WTC11 (cell line): ENCODE data around the gene LIPM.

Experiments
- ATF1 ChIP-seq: sonication (generic); formaldehyde crosslinking; IDR thresholded peaks from 2 replicates; pipeline ENCODE4 v1.8.1; 2023; ENCODE audit warnings: mild to moderate bottlenecking, moderate library complexity, missing genetic modification reagents
- JUN ChIP-seq: sonication (generic); formaldehyde crosslinking; IDR thresholded peaks from 2 replicates; pipeline ENCODE4 v1.8.0; 2023; ENCODE audit warnings: mild to moderate bottlenecking, missing genetic modification reagents
- SMAD3 ChIP-seq: sonication (generic); formaldehyde crosslinking; IDR thresholded peaks from 2 replicates; pipeline ENCODE4 v1.8.0; 2022; ENCODE audit warnings: missing genetic modification reagents, mild to moderate bottlenecking, borderline replicate concordance
- TF ChIP-seq, protein P1 (sequence below): fragments of 200-600 bp; IDR thresholded peaks from 2 replicates; pipeline ENCODE4 v1.8.0; 2022; ENCODE audit warnings: antibody characterized with exemption
- TF ChIP-seq, protein P2 (sequence below): sonication (generic); formaldehyde crosslinking; IDR thresholded peaks from 2 replicates; pipeline ENCODE4 v1.8.1; 2023; ENCODE audit warnings: mild to moderate bottlenecking, missing genetic modification reagents, moderate library complexity
- TF ChIP-seq, protein P3 (sequence below): sonication (generic); formaldehyde crosslinking; IDR thresholded peaks from 2 replicates; pipeline ENCODE4 v1.8.0; 2022; ENCODE audit warnings: missing genetic modification reagents

DNA sequence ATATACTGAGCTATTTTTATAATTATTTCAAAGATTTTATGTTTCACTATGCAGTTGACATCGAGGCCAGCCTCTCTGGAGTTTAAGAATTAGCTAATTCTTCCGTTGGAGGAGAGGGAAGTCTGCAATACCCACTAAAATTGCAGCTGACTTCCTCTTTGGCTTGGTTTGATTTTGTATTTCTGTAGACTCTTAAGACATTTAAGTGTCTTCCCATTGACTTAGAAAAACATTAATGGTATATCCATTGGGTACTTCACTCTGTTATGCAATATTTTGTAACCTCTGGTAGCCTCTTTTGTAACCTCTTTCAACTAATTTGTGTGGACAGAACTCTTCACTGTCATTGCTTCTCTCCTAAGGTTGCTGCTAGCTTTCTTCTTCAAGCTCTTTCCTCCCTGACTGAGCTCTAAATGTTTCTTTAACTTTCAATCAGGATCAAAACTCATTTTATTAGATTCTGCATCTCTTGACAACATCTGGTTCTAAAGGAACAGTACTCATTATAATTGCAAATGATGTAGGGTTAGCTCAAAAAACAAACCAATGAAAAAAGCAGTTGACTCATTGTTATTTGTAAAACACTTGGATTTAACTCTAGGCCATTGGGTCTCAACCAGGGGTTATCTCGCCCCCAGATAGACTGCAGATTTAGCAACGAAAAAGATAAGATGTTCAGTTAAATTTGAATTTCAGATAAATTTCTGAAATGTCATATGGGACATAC is 50.8 kb downstream of the LIPM start:
- TF ChIP-seq, protein P1, sequence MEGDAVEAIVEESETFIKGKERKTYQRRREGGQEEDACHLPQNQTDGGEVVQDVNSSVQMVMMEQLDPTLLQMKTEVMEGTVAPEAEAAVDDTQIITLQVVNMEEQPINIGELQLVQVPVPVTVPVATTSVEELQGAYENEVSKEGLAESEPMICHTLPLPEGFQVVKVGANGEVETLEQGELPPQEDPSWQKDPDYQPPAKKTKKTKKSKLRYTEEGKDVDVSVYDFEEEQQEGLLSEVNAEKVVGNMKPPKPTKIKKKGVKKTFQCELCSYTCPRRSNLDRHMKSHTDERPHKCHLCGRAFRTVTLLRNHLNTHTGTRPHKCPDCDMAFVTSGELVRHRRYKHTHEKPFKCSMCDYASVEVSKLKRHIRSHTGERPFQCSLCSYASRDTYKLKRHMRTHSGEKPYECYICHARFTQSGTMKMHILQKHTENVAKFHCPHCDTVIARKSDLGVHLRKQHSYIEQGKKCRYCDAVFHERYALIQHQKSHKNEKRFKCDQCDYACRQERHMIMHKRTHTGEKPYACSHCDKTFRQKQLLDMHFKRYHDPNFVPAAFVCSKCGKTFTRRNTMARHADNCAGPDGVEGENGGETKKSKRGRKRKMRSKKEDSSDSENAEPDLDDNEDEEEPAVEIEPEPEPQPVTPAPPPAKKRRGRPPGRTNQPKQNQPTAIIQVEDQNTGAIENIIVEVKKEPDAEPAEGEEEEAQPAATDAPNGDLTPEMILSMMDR: no peak
- TF ChIP-seq SMAD3 (CRISPR knock-in tag) (no peak), JUN (no peak), ATF1 (CRISPR knock-in tag) (no peak)
- TF ChIP-seq, protein P2, sequence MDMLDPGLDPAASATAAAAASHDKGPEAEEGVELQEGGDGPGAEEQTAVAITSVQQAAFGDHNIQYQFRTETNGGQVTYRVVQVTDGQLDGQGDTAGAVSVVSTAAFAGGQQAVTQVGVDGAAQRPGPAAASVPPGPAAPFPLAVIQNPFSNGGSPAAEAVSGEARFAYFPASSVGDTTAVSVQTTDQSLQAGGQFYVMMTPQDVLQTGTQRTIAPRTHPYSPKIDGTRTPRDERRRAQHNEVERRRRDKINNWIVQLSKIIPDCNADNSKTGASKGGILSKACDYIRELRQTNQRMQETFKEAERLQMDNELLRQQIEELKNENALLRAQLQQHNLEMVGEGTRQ (CRISPR knock-in tag): no peak
- TF ChIP-seq, protein P3, sequence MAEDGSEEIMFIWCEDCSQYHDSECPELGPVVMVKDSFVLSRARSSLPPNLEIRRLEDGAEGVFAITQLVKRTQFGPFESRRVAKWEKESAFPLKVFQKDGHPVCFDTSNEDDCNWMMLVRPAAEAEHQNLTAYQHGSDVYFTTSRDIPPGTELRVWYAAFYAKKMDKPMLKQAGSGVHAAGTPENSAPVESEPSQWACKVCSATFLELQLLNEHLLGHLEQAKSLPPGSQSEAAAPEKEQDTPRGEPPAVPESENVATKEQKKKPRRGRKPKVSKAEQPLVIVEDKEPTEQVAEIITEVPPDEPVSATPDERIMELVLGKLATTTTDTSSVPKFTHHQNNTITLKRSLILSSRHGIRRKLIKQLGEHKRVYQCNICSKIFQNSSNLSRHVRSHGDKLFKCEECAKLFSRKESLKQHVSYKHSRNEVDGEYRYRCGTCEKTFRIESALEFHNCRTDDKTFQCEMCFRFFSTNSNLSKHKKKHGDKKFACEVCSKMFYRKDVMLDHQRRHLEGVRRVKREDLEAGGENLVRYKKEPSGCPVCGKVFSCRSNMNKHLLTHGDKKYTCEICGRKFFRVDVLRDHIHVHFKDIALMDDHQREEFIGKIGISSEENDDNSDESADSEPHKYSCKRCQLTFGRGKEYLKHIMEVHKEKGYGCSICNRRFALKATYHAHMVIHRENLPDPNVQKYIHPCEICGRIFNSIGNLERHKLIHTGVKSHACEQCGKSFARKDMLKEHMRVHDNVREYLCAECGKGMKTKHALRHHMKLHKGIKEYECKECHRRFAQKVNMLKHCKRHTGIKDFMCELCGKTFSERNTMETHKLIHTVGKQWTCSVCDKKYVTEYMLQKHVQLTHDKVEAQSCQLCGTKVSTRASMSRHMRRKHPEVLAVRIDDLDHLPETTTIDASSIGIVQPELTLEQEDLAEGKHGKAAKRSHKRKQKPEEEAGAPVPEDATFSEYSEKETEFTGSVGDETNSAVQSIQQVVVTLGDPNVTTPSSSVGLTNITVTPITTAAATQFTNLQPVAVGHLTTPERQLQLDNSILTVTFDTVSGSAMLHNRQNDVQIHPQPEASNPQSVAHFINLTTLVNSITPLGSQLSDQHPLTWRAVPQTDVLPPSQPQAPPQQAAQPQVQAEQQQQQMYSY (CRISPR knock-in tag): no peak
